Stimulated activated CD8-positive, alpha-beta memory T cell treated with anti-CD3 and anti-CD28 coated beads, Interleukin-2, amount 100 ng/mL, for 48 hours (primary cell): ENCODE data around the gene MALL.
"Not testable (repeated sequence)": the region's sequence is repeated elsewhere in the genome, so short reads cannot be mapped to it uniquely, and the experiment has no call there.

ENCODE experiments used
- DNase-seq, 2 donors: peaks; one replicate each; pipeline ENCODE4 v3.0.0-alpha.2; 2020; ENCODE audit warnings: low read depth in 2 of 2

Gene MALL

DNA sequence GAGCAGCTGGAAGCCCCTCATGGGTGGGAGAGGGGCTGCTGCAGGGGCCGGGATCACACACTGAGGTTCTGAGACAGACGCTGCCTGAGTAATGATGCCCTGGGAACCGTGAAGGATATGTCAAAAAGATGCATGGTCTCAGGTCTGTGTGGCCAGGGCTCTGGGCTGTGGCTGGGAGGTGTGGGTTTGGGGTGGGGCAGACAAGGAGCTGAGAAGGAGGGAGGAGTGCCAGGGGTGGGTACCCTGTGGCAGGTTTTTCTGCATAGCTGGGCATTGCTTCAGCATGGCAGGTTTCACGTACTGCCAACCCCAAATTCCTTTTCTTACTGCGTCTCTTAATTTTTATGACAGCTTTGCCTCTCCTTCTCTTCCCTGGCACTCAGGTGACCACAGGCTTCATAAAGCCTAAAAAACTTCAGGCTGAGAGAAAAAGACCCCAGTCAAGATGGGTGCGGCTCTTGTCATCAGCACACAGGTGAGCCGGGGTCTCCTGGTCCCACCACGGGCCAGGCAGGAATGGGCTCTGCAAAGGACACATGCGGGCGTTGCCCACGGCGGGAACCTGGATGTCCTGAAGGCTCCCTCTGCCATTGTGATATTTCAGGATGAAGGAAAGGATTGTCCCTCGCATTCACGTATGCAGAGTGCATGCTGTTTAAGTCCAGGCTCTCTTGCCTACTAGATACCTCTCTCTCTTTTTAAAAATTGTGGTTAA is 18.0 kb downstream of the MALL start:
- no peak for DNase-seq

GRCh38 chr2:110095994-110096633 is 19.5 kb downstream of the MALL start:
- no peak for DNase-seq

DNA sequence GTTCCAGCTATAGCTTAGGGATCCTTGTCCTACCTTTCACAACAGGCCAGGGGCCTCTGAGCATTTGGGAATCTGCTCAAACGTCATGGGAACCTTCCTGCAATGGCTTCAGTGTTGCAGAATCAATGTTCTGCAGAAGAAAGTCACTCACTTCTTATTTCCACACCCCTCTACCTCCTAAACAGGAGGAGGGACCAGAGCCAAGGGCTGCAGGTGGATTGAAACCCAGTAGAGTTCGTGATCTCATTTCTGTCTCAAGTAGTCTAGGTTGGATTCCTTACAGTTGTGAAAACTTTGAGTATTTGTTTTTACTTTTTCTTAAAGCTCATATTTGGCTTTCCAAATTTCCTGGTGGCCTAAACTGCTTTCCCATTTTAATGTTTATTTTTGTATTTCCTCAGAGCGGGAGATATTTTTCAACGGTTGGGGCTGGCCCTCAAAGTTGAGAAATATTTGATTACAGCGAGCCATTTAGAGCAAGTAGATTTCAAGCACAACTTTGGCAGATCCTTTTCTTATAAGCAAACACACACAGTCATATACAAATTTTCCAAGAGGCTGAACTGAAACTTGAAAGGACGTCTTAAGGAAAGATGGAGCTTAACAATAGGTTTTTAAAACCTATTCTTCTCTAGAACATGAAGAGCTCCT is 20.6 kb downstream of the MALL start:
- not testable (repeated sequence) for DNase-seq

DNA sequence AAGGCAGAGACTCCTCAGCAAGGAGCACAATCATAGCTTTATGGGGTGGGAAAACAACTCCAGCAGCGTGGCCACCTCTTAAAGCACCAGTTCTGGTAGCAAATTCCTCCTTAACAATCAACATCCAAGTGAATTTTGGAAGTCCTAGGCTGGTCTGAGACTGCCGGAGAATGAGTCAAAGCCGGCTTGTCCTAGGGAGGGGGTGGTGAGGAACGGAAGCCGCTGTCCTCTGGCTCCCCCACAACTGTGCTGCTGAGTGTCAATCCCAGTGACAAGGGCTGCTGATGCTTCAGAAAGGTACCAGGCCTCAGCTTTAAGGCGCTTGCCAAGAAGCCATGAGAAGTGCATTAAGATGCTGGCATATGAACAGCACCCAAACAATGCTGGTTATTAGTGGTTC is 21.7 kb downstream of the MALL start:
- DNase-seq = not testable (repeated sequence)

GRCh38 chr2:110090164-110090563 is 25.5 kb downstream of the MALL start:
- not testable (repeated sequence) for DNase-seq

- DNase-seq = not testable (repeated sequence)
Measured at GRCh38 chr2:110083757-110084156, 31.9 kb downstream of the MALL start.

- not testable (repeated sequence) for DNase-seq
Measured at GRCh38 chr2:110083162-110083561, 32.5 kb downstream of the MALL start.

- not testable (repeated sequence) for DNase-seq
Measured at GRCh38 chr2:110078104-110078503, 37.5 kb downstream of the MALL start.

GRCh38 chr2:110075896-110076295 is 39.7 kb downstream of the MALL start:
- not testable (repeated sequence) for DNase-seq

DNA sequence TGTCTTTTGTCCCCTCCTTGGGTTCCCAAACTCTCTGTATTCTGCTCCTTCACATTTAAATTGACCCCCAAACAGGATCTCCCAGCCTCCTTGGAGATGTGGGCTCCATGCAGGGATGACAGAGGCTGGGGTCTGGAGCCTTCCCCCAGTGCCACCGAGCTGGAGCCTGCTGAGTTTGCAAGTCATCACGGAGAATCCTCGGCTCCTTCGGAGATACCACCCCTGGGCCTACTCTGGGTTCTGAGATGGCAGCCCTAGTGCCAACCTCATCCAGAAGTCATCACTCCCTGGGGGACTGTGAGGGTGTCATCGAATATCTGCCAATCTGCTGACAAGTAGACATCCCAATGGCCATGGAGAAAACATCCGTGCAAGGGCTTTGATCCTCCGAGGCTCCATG is 45.8 kb downstream of the MALL start:
- not testable (repeated sequence) for DNase-seq

DNA sequence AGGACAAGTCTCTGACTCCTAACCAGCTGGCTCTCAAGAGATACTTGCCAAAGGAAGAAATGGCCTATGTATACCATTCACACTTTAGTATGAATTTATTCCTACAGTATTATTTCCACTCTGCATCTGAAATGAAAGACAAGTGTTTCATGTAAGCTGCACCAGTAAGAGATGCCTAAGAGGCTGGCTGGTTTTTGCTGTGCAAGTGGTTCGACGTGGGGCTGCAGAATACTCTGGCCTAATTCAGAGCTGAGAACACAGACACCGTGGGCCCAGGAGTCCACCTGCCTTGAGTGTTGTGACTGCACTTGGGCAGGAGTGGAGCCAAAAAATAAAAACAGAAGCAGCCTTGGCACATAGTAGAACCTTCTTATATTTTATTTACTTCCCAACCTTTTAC is 47.5 kb downstream of the MALL start:
- DNase-seq = not testable (repeated sequence)

GRCh38 chr2:110062332-110062731 is 53.3 kb downstream of the MALL start:
- not testable (repeated sequence) for DNase-seq

- not testable (repeated sequence) for DNase-seq
Measured at GRCh38 chr2:110060550-110060949, 55.1 kb downstream of the MALL start.

- DNase-seq = not testable (repeated sequence)
Measured at GRCh38 chr2:110059694-110060358, 55.8 kb downstream of the MALL start.

DNA sequence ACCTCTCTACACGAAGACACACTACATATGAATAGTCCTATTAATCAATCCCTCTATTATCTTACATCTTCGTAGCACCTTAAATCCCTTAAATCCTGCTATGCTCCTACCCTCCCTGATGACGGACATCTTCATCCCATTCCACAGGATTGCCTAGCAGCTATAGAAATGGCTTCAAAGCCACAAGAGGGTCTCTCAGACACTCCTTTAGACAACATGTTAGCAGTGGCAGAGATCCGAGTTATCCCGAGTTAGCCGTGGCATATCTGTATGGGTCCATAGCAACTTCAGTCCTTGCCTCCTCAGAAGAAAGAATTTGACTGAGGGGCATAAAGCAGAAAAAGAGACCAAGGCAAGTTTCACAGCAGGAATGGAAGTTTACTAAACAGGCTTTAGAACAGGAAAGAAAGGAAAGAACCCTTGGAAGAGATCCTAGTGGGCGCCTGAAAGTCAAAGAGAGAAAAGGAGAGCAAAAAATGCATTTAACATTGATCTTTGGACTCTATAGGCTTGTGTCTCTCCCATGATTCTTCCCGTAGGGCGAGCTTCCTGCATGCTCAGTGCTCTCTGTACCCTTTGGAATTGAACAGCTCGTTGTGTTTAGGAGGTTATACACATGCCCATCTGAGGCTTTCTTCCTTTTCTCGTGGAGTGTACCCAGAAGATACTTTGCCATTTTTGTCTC is 56.5 kb downstream of the MALL start:
- not testable (repeated sequence) for DNase-seq

- not testable (repeated sequence) for DNase-seq
Measured at GRCh38 chr2:110058034-110058433, 57.6 kb downstream of the MALL start.

DNA sequence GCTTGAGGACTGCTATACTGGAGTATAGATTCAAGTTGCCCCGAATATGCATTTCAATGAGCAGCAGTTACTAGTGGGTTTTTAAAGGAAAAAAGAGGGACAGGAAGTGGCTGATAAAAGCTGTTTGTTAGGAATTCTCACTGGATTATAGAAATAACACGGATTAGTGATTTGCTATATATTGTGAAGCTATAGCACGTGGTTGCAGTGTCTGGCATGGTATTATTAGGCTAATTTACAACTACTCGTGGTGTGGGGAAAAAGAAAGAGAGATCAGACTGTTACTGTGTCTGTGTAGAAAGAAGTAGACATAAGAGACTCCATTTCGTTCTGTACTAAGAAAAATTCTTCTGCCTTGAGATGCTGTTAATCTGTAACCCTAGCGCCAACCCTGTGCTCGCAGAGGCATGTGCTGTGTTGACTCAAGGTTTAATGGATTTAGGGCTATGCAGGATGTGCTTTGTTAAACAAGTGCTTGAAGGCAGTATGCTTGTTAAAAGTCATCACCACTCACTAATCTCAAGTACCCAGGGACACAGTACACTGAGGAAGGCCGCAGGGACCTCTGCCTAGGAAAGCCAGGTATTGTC is 59.7 kb downstream of the MALL start:
- DNase-seq = not testable (repeated sequence)

GRCh38 chr2:110054521-110055407 is 60.9 kb downstream of the MALL start:
- DNase-seq = not testable (repeated sequence)

GRCh38 chr2:110053688-110054087 is 61.9 kb downstream of the MALL start:
- DNase-seq = not testable (repeated sequence)

- not testable (repeated sequence) for DNase-seq
Measured at GRCh38 chr2:110052166-110052565, 63.5 kb downstream of the MALL start.
